Measurements from ENCODE around the gene HSPA1L. TPM values are rescaled to one million over a fixed set of nuclear protein-coding genes. Genes with fewer than 3 reads are reported as not detected.

The HSPA1L gene
- total and polyA plus RNA-seq, 10 of the 15 experiments (the other 5 are each of a cell fraction or from before 2014, with no cell fraction given): 0.69 to 2.5 (median 1.5) TPM

- TF ChIP-seq EGR1 (IDR thresholded peaks at IDR 0.05; ENCODE audit: borderline replicate concordance in 1 of 2, low read depth in 2 of 2, low read length in 2 of 2) (peak in 1 of 2 experiments; percentile 83; a peak in 2 of 3 replicates), SREBF2 (IDR thresholded peaks at IDR 0.05; ENCODE audit: low read length) (no peak), RAD21 (IDR thresholded peaks at IDR 0.05; ENCODE audit: insufficient read depth, low read depth, low read length) (peak; percentile 53), STAT1 (conservative IDR thresholded peaks at IDR 0.05) (peak; percentile 100)
- TF ChIP-seq, protein P1, sequence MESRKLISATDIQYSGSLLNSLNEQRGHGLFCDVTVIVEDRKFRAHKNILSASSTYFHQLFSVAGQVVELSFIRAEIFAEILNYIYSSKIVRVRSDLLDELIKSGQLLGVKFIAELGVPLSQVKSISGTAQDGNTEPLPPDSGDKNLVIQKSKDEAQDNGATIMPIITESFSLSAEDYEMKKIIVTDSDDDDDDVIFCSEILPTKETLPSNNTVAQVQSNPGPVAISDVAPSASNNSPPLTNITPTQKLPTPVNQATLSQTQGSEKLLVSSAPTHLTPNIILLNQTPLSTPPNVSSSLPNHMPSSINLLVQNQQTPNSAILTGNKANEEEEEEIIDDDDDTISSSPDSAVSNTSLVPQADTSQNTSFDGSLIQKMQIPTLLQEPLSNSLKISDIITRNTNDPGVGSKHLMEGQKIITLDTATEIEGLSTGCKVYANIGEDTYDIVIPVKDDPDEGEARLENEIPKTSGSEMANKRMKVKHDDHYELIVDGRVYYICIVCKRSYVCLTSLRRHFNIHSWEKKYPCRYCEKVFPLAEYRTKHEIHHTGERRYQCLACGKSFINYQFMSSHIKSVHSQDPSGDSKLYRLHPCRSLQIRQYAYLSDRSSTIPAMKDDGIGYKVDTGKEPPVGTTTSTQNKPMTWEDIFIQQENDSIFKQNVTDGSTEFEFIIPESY (IDR thresholded peaks at IDR 0.05): peak; percentile 75; the same call in 1 of the 2 replicates
Measured at GRCh38 chr6:31795616-31796298, 19.3 kb downstream of the HSPA1L start, which contains the start of gene VARS1 (continued).

DNA sequence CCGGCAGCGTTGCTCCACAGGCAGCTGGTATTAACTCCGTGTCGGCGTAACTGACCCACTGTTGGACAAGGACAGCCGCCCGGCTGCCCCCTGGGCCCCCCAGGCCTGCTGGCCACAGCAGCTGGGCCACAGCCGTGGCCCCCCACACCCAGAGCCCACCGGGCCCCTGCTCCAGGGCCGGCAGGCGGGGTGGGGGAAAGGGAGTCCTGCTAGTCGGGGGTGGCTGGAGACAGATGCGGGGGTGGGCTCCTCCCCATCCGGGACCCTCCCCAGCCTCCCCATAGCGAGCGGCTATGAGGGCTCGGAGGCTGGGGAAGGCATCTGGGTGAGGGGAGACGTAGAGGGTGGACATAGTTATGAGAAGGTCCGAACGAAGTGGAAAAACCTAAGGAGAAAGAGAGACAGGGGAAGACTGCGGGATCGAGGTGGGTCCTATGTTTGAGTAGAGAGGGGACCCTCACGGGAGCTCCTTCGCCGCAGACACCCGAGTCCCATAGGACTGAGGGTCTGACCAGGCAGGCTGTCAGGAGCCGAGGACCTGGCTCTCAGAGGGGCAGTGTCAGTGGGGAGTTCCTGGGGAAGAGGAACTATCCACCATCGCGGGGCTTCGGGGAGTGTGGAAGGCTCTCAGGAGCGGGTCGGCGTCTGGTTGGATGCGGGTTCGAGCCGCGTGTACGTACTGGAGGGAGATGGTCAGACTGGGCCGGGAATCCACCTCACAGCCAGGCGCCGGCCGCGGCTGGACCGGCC, 20.0 kb downstream of the HSPA1L start:
- peaks cover 6% of the 10 kb centered on the region for H3K4me1 ChIP-seq (ENCODE audit: control insufficient read depth, insufficient read depth, low read length)

More for the DNA sequence above, 20.0 kb downstream of the HSPA1L start:
- Histone ChIP-seq H3K4me3 (peak overlapping the region; percentile 81), H3K27ac (ENCODE audit: control insufficient read depth, insufficient read depth) (peak overlapping the region; percentile 95), H4K20me1 (ENCODE audit: control insufficient read depth, insufficient read depth) (no peaks in the 10 kb centered on the region), H3K4me2 (ENCODE audit: control insufficient read depth, insufficient read depth) (peak overlapping the region; percentile 47), H3K27me3 (replicated peaks in 1 of 2; ENCODE audit: control insufficient read depth in 2 of 2, insufficient read depth in 2 of 2, low read length in 1 of 2) (no peaks in the 10 kb centered on the region), H3K9me3 (replicated peaks; ENCODE audit: control insufficient read depth, insufficient read depth, low read length) (no peaks in the 10 kb centered on the region), H3K79me2 (ENCODE audit: control insufficient read depth, insufficient read depth, low read length) (peaks cover 21% of the 10 kb centered on the region), H3K9ac (ENCODE audit: control insufficient read depth, insufficient read depth, low read length) (peak overlapping the region; percentile 81), H2AFZ (ENCODE audit: control insufficient read depth, low read depth, low read length) (peak overlapping the region; percentile 94), H3K36me3 (ENCODE audit: control insufficient read depth in 2 of 2, insufficient read depth in 2 of 2, low read length in 1 of 2) (peaks cover 7 to 11% of the 10 kb centered on the region in 2 experiments; a peak in 3 of 4 replicates)
- CTCF ChIA-PET: interaction anchor here (0.6 to 3.7 kb wide), 7 partner anchors 10 to 65 kb away, joined by 3 to 26 read pairs (median 5); partner anchors contain the start of genes LSM2 and VWA7
- no TSS peak for BruUV-seq (replicated peaks)
- peak; percentile 12; the same call in 1 of the 2 replicates for TF ChIP-seq MLLT1 (IDR thresholded peaks at IDR 0.05)
- TF ChIP-seq, protein P2, sequence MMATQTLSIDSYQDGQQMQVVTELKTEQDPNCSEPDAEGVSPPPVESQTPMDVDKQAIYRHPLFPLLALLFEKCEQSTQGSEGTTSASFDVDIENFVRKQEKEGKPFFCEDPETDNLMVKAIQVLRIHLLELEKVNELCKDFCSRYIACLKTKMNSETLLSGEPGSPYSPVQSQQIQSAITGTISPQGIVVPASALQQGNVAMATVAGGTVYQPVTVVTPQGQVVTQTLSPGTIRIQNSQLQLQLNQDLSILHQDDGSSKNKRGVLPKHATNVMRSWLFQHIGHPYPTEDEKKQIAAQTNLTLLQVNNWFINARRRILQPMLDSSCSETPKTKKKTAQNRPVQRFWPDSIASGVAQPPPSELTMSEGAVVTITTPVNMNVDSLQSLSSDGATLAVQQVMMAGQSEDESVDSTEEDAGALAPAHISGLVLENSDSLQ (IDR thresholded peaks at IDR 0.05): no peak
- peak in 1 of 2 experiments; percentile 50; a peak in 1 of 3 replicates for TF ChIP-seq EGR1 (IDR thresholded peaks at IDR 0.05; ENCODE audit: borderline replicate concordance in 1 of 2, low read depth in 2 of 2, low read length in 2 of 2)
- TF ChIP-seq SIN3A (IDR thresholded peaks at IDR 0.05; ENCODE audit: low read depth, low read length): 0 out of 2 replicates have a peak, but pooled peaks have one; percentile 4
- 0 out of 2 replicates have a peak, but pooled peaks have one; percentile 36 for TF ChIP-seq HDGF (IDR thresholded peaks at IDR 0.05)
- TF ChIP-seq IKZF2 (IDR thresholded peaks at IDR 0.05): 0 out of 4 replicates have a peak, but pooled peaks of 1 of the 2 experiments have one; percentile 20
- TF ChIP-seq, protein P3, sequence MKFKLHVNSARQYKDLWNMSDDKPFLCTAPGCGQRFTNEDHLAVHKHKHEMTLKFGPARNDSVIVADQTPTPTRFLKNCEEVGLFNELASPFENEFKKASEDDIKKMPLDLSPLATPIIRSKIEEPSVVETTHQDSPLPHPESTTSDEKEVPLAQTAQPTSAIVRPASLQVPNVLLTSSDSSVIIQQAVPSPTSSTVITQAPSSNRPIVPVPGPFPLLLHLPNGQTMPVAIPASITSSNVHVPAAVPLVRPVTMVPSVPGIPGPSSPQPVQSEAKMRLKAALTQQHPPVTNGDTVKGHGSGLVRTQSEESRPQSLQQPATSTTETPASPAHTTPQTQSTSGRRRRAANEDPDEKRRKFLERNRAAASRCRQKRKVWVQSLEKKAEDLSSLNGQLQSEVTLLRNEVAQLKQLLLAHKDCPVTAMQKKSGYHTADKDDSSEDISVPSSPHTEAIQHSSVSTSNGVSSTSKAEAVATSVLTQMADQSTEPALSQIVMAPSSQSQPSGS (IDR thresholded peaks at IDR 0.05; ENCODE audit: low read length): no peak
- peak; percentile 27 for ATAC-seq
- no peak for FAIRE-seq
- POLR2A ChIA-PET: interaction anchor here (0.9 to 3.5 kb wide), 10 partner anchors 11 to 67 kb away, joined by 3 to 32 read pairs (median 7); partner anchors contain the start of genes HSPA1A, HSPA1B, HSPA1L and LSM2
- RAD21 ChIA-PET (ENCODE audit: unreplicated experiment): interaction anchor here (1.0 to 2.6 kb wide), 11 partner anchors 11 to 68 kb away, joined by 3 to 19 read pairs (median 4); partner anchors contain the start of genes HSPA1A, HSPA1B, HSPA1L and LSM2
- under 1% methylated on average over 43 of the region's 44 CpGs for WGBS (ENCODE audit: insufficient coverage, insufficient replicate concordance, low lambda C conversion rate, missing lambda C conversion rate)
- in situ Hi-C loops (cut with MboI): no loop called here
- intact Hi-C loops (cut with micrococcal nuclease; ENCODE audit: unreplicated experiment): loop anchor here (5.0 kb wide), 1 partner anchor 37 kb away; no protein-coding TSS in a partner anchor
- no peak for DNase-seq (ENCODE audit: low read depth, low spot score)
- SMC1A ChIA-PET (ENCODE audit: uncharacterized antibody, unreplicated experiment): interaction anchor here (0.6 to 2.2 kb wide), 9 partner anchors 12 to 69 kb away, joined by 3 to 10 read pairs (median 4); partner anchors contain the start of genes LSM2 and NEU1

Measured in GM12878 (cell line).